ENCODE data around the gene KLHL21. TPM values are rescaled to one million over a fixed set of nuclear protein-coding genes. Genes with fewer than 3 reads are reported as not detected.

The KLHL21 gene
- total RNA-seq, 2 experiments from 2014 or later = 32.0 to 33.5 TPM

GRCh38 chr1:6579374-6580118 lies 23.1 kb downstream of the KLHL21 start, which contains the start of gene ZBTB48:
ZBTB48 (plus strand) TSS chr1:6579994; CDS start chr1:6580610, 616 bp downstream.
- Mint-ChIP-seq H3K36me3 (ENCODE audit: low read depth) (peaks cover 14% of the 10 kb centered on the region), H3K27ac (peak within 1 kb of the TSS; percentile 93), H3K4me1 (ENCODE audit: low read depth) (peaks cover 34% of the 10 kb centered on the region), H3K4me3 (peak within 1 kb of the TSS; percentile 98), H3K9me3 (no peaks in the 10 kb centered on the region), H3K27me3 (no peaks in the 10 kb centered on the region)
- peaks cover 7% of the 10 kb centered on the region for H3K36me3 ChIP-seq (ENCODE audit: insufficient read depth, low read length)
- H3K9me3 ChIP-seq (ENCODE audit: control insufficient read depth in 1 of 2, insufficient read depth in 1 of 2, low read length in 2 of 2) = no peaks in the 10 kb centered on the region
- ChIA-PET POLR2A (interaction anchor here (0.7 to 7.2 kb wide), 11 partner anchors 10 to 206 kb away, joined by 3 to 139 read pairs (median 5); partner anchors contain the start of genes CAMTA1, KLHL21, NOL9 and PHF13), CTCF (interaction anchor here (1.0 to 1.9 kb wide), 3 partner anchors 21 to 25 kb away, joined by 3 to 13 read pairs (median 3); partner anchors contain the start of genes NOL9 and TAS1R1)
- ATAC-seq (ENCODE audit: poor library complexity) = peak; percentile 99
- TF ChIP-seq, protein P1, sequence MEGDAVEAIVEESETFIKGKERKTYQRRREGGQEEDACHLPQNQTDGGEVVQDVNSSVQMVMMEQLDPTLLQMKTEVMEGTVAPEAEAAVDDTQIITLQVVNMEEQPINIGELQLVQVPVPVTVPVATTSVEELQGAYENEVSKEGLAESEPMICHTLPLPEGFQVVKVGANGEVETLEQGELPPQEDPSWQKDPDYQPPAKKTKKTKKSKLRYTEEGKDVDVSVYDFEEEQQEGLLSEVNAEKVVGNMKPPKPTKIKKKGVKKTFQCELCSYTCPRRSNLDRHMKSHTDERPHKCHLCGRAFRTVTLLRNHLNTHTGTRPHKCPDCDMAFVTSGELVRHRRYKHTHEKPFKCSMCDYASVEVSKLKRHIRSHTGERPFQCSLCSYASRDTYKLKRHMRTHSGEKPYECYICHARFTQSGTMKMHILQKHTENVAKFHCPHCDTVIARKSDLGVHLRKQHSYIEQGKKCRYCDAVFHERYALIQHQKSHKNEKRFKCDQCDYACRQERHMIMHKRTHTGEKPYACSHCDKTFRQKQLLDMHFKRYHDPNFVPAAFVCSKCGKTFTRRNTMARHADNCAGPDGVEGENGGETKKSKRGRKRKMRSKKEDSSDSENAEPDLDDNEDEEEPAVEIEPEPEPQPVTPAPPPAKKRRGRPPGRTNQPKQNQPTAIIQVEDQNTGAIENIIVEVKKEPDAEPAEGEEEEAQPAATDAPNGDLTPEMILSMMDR (IDR thresholded peaks at IDR 0.05) = no peak
- peaks cover 0 to 3% of the 10 kb centered on the region in 2 experiments for H3K27me3 ChIP-seq (ENCODE audit: control insufficient read depth in 1 of 2, insufficient read depth in 2 of 2, low read length in 2 of 2)
- H3K4me3 ChIP-seq (ENCODE audit: low read length) = peak within 1 kb of the TSS; percentile 87
- peak within 1 kb of the TSS; percentile 79 to 82 for H3K27ac ChIP-seq (ENCODE audit: low read depth in 1 of 2, low read length in 2 of 2)
- intact Hi-C loops (cut with DNase I, micrococcal nuclease) = loop anchor here (1.0 to 2.0 kb wide), 5 partner anchors 22 to 46 kb away; partner anchors contain the start of genes KLHL21 (in 1 of the 2), NOL9 (in 1 of the 2) and THAP3 (in 1 of the 2)
- DNase-seq = peak; percentile 91 to 99 (median 96)
- H3K4me1 ChIP-seq (ENCODE audit: insufficient read depth, low read length) = peaks cover 36% of the 10 kb centered on the region

- peak overlapping the region; percentile 98 for H3K4me3 Mint-ChIP-seq
- peak overlapping the region; percentile 93 for H3K27ac Mint-ChIP-seq
- ATAC-seq (ENCODE audit: poor library complexity) (no peak), DNase-seq (no peak)
- Histone ChIP-seq H3K4me1 (ENCODE audit: insufficient read depth, low read length) (peaks cover 36% of the 10 kb centered on the region), H3K9me3 (ENCODE audit: control insufficient read depth in 1 of 2, insufficient read depth in 1 of 2, low read length in 2 of 2) (no peaks in the 10 kb centered on the region), H3K36me3 (ENCODE audit: insufficient read depth, low read length) (peaks cover 7% of the 10 kb centered on the region), H3K27ac (ENCODE audit: low read depth in 1 of 2, low read length in 2 of 2) (peak overlapping the region in 1 of 2 donors; percentile 82), H3K27me3 (ENCODE audit: control insufficient read depth in 1 of 2, insufficient read depth in 2 of 2, low read length in 2 of 2) (peaks cover 0 to 3% of the 10 kb centered on the region in 2 experiments), H3K4me3 (ENCODE audit: low read length) (peak overlapping the region; percentile 87)
- TF ChIP-seq, protein P1 (IDR thresholded peaks at IDR 0.05) = no peak
- peaks cover 11% of the 10 kb centered on the region for H3K36me3 Mint-ChIP-seq (ENCODE audit: low read depth)
- POLR2A ChIA-PET = interaction anchor here (0.8 to 7.2 kb wide), 4 partner anchors 23 to 115 kb away, joined by 3 to 139 read pairs (median 7); partner anchors contain the start of genes KLHL21, NOL9 and TAS1R1
- CTCF ChIA-PET = interaction anchor here (1.2 to 1.9 kb wide), 2 partner anchors 23 to 24 kb away, joined by 3 to 13 read pairs; partner anchors contain the start of genes NOL9 and TAS1R1
- intact Hi-C loops (cut with DNase I, micrococcal nuclease) = loop anchor here (1.0 to 2.0 kb wide), 4 partner anchors 24 to 47 kb away; partner anchors contain the start of genes KLHL21 (in 1 of the 2), NOL9 (in 1 of the 2) and THAP3 (in 1 of the 2)
- H3K27me3 Mint-ChIP-seq = no peaks in the 10 kb centered on the region
- peaks cover 32% of the 10 kb centered on the region for H3K4me1 Mint-ChIP-seq (ENCODE audit: low read depth)
- H3K9me3 Mint-ChIP-seq = no peaks in the 10 kb centered on the region
These were observed 23.9 kb downstream of the KLHL21 start for GRCh38 chr1:6578624-6579373.

Data from CD4-positive, alpha-beta T cell (primary cell).